NK-92 (cell line): Measurements from ENCODE around the gene RPL32.

Experiments
- DNase-seq: peaks from one replicate; lab custom pipeline; 2025; ENCODE audit not compliant: unreplicated experiment; lab: John Stamatoyannopoulos, UW

Gene RPL32

GRCh38 chr3:12833222-12834161 is 7.9 kb downstream of the RPL32 start:
- DNase-seq = no peak

- DNase-seq = no peak
These were observed 8.8 kb downstream of the RPL32 start for GRCh38 chr3:12832350-12833221.

GRCh38 chr3:12831301-12831866 is 10.0 kb downstream of the RPL32 start:
- no peak for DNase-seq

GRCh38 chr3:12830785-12831156 is 10.6 kb downstream of the RPL32 start:
- DNase-seq = no peak

- DNase-seq = no peak
These were observed 11.2 kb downstream of the RPL32 start for GRCh38 chr3:12829886-12830784.

- no peak for DNase-seq
These were observed 12.0 kb downstream of the RPL32 start for GRCh38 chr3:12829404-12829803.

GRCh38 chr3:12828751-12829150 is 12.6 kb downstream of the RPL32 start:
- no peak for DNase-seq

GRCh38 chr3:12825156-12825555 is 16.2 kb downstream of the RPL32 start:
- DNase-seq = no peak

GRCh38 chr3:12824299-12824698 is 17.1 kb downstream of the RPL32 start:
- no peak for DNase-seq

GRCh38 chr3:12822725-12823373 is 18.5 kb downstream of the RPL32 start:
- DNase-seq = no peak

- DNase-seq = no peak
These were observed 22.6 kb downstream of the RPL32 start for GRCh38 chr3:12818773-12819172.

GRCh38 chr3:12818273-12818672 is 23.1 kb downstream of the RPL32 start:
- DNase-seq = no peak

- no peak for DNase-seq
These were observed 24.0 kb downstream of the RPL32 start for GRCh38 chr3:12817343-12817710.

GRCh38 chr3:12816521-12817342 is 24.6 kb downstream of the RPL32 start:
- no peak for DNase-seq

- DNase-seq = no peak
These were observed 25.6 kb downstream of the RPL32 start for GRCh38 chr3:12815719-12816118.

GRCh38 chr3:12815078-12815477 is 26.3 kb downstream of the RPL32 start:
- DNase-seq = no peak

GRCh38 chr3:12813967-12814366 is 27.4 kb downstream of the RPL32 start:
- no peak for DNase-seq

GRCh38 chr3:12812812-12813211 is 28.6 kb downstream of the RPL32 start:
- DNase-seq = no peak

GRCh38 chr3:12810961-12811360 is 30.4 kb downstream of the RPL32 start:
- DNase-seq = no peak
